Left kidney (tissue), 2 donors: ENCODE results near the gene DRD3. TPM values are rescaled to one million over a fixed set of nuclear protein-coding genes. Genes with fewer than 3 reads are reported as not detected.

Experiments used
- DNase-seq: peaks from one replicate; pipeline ENCODE4 v3.0.0-alpha.2; 2013
- polyA plus RNA-seq: library from polyadenylated mRNA; unstranded; fragments of 120-200 nt; gene quantifications from one replicate; pipeline ENCODE4 v1.2.1, GENCODE V29; 2013; ENCODE audit not compliant: insufficient read length

DRD3 gene
- polyA plus RNA-seq, 1 donor, result not detected

GRCh38 chr3:114078126-114078525 is 100.7 kb downstream of the DRD3 start:
- DNase-seq, result no peak

Other genes with a start within 250 kb of the DRD3 start
- gene ZDHHC23, start 231.0 kb downstream of the DRD3 start, polyA plus RNA-seq, result 20.9 TPM
- 31.1 TPM for gene CCDC191, start 122.5 kb downstream of the DRD3 start, polyA plus RNA-seq
- gene QTRT2, start 122.3 kb downstream of the DRD3 start, polyA plus RNA-seq, result 40.3 TPM
- 0.15 TPM for gene ZNF80, start 58.5 kb upstream of the DRD3 start, polyA plus RNA-seq
- gene TIGIT, start 115.0 kb upstream of the DRD3 start, polyA plus RNA-seq, result 0.08 TPM